OCI-LY3 (cell line): Measurements from ENCODE around the gene HTT.

Experiments used
- H2AFZ ChIP-seq: fragments of 200-600, 300-600 bp; shearing (Covaris generic); 2 replicates; pipeline ENCODE4 v1.6.0; 2014; ENCODE audit warnings: antibody characterized with exemption, low read depth, low read length
- H3K27ac ChIP-seq: fragments of 200-600, 300-600 bp; sonication (generic); 2 replicates; pipeline ENCODE4 v1.5.1; 2014; ENCODE audit warnings: mild to moderate bottlenecking, low read length, moderate library complexity, mixed read lengths
- H3K27me3 ChIP-seq: fragments of 200-600, 300-600 bp; sonication (generic); 2 replicates; pipeline ENCODE4 v1.6.1; 2014; ENCODE audit warnings: low read depth, low read length, mixed read lengths
- H3K36me3 ChIP-seq: fragments of 200-600, 300-600 bp; sonication (generic); replicated peaks from 2 replicates; pipeline ENCODE3; 2014; ENCODE audit warnings: low read depth, low read length, mixed read lengths
- H3K4me1 ChIP-seq: fragments of 300-600, 200-600 bp; sonication (generic); 2 replicates; pipeline ENCODE4 v1.6.1; 2014; ENCODE audit warnings: low read length, mixed read lengths
- H3K4me2 ChIP-seq: fragments of 200-600, 300-600 bp; sonication (generic); 2 replicates; pipeline ENCODE4 v1.6.1; 2014; ENCODE audit warnings: low read length, mixed read lengths
- H3K4me3 ChIP-seq: fragments of 300-600, 200-600 bp; sonication (generic); 2 replicates; pipeline ENCODE4 v1.5.1; 2014; ENCODE audit warnings: antibody characterized with exemption, mild to moderate bottlenecking, low read length, moderate library complexity
- H3K79me2 ChIP-seq: fragments of 300-600, 200-600 bp; shearing (Covaris generic); 2 replicates; pipeline ENCODE4 v1.6.1; 2014; ENCODE audit warnings: mild to moderate bottlenecking, low read length, mixed read lengths
- H3K9ac ChIP-seq: fragments of 300-600, 200-600 bp; shearing (Covaris generic); 2 replicates; pipeline ENCODE4 v1.6.0; 2014; ENCODE audit warnings: mild to moderate bottlenecking, low read length, moderate library complexity
- H3K9me3 ChIP-seq: fragments of 200-600, 300-600 bp; shearing (Covaris generic); 2 replicates; pipeline ENCODE4 v1.6.1; 2014; ENCODE audit warnings: low read length, mixed read lengths; ENCODE audit not compliant: insufficient read depth
- H4K20me1 ChIP-seq: fragments of 200-600, 300-600 bp; sonication (generic); 2 replicates; pipeline ENCODE4 v1.6.1; 2016; ENCODE audit warnings: low read length, mixed read lengths; ENCODE audit not compliant: insufficient read depth
- EZH2phosphoT487 ChIP-seq: fragments of 200-600 bp; shearing (Covaris generic); IDR thresholded peaks from 2 replicates; pipeline ENCODE4 v1.6.1; 2018; ENCODE audit warnings: antibody characterized with exemption, mixed run types, low read depth
- TF ChIP-seq, protein P1 (sequence below): fragments of 200-600, 300-600 bp; sonication (generic); IDR thresholded peaks from 2 replicates; pipeline ENCODE4 v1.5.1; 2014; ENCODE audit warnings: antibody characterized with exemption, low read length, low read depth

HTT gene

DNA sequence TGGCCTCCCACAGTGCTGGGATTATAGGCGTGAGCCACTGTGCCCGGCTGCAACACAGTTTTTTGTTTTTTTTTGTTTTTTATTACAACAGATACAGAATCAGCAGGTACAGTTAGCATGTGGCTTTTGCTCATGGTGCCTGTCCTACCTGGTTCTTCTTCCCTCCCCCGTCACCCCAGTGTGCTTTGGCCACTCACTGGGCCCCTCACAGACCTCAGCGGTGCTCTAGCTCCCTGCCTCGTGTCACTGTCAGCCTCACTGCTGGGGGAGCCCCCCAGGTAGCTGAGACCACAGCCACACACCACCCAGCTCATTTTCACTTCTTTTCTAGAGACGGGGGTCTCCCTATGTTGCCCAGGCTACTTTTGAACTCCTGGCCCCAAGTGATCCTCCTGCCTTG is 38.8 kb upstream of the HTT start:
- Histone ChIP-seq H3K4me1 (peaks cover 50% of the 10 kb centered on the region), H2AFZ (peak overlapping the region; percentile 67; the same call in 1 of the 2 replicates), H3K9ac (peak overlapping the region; percentile 23; the same call in 1 of the 2 replicates), H3K27ac (no peak overlapping the region), H3K4me2 (peak overlapping the region; percentile 78), H3K9me3 (no peaks in the 10 kb centered on the region), H4K20me1 (no peaks in the 10 kb centered on the region), H3K27me3 (peaks cover 47% of the 10 kb centered on the region), H3K36me3 (no peaks in the 10 kb centered on the region), H3K4me3 (peak overlapping the region; percentile 65), H3K79me2 (no peaks in the 10 kb centered on the region)
- no peak for TF ChIP-seq EZH2phosphoT487
- TF ChIP-seq, protein P1, sequence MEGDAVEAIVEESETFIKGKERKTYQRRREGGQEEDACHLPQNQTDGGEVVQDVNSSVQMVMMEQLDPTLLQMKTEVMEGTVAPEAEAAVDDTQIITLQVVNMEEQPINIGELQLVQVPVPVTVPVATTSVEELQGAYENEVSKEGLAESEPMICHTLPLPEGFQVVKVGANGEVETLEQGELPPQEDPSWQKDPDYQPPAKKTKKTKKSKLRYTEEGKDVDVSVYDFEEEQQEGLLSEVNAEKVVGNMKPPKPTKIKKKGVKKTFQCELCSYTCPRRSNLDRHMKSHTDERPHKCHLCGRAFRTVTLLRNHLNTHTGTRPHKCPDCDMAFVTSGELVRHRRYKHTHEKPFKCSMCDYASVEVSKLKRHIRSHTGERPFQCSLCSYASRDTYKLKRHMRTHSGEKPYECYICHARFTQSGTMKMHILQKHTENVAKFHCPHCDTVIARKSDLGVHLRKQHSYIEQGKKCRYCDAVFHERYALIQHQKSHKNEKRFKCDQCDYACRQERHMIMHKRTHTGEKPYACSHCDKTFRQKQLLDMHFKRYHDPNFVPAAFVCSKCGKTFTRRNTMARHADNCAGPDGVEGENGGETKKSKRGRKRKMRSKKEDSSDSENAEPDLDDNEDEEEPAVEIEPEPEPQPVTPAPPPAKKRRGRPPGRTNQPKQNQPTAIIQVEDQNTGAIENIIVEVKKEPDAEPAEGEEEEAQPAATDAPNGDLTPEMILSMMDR = no peak

DNA sequence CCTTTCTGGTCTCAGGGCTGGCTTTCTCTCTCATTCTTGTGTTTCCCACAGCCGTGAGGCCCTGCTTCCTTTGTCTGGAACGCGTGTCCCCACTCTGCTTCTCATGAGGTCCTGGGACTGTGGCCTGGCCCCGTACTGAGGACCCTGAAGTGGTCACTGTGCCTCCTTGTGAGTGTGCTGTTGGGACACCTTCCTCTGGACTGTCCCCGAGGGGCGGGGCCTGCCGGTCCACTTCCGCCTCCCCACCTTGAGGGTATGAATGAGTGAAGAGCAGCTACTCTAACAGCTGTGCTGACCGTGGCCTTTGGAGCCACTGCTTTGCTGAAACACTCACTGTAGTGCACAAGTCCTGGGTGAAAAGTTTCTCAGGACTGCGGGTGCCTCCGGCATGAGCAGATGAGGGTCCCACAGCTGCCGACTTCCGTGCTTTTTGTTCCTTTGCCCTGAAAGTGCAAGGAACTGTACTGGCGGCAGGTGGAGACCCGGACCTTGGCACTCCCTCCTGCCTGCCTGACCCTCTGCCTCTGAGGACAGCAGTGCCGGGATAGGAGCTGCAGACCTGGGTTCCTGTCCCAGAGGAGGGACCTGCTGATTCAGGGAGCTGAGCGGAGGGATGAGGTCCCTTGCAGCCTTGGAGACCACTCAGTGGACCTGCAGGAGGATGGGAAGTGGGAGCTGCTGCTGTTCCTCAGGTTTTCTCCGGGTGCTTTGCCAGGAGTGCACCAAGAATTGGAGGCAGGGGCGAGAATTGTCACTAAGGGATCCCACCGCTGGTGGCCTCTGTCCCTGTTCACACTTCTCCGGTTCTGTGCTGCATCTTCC is 38.1 kb upstream of the HTT start:
- H3K79me2 ChIP-seq = no peaks in the 10 kb centered on the region
- no peak for TF ChIP-seq EZH2phosphoT487
- TF ChIP-seq, protein P1 = no peak
- H3K36me3 ChIP-seq = no peaks in the 10 kb centered on the region
- H3K9ac ChIP-seq = peak overlapping the region; percentile 23; the same call in 1 of the 2 replicates
- no peaks in the 10 kb centered on the region for H3K9me3 ChIP-seq
- H2AFZ ChIP-seq = peak overlapping the region; percentile 67
- no peaks in the 10 kb centered on the region for H4K20me1 ChIP-seq
- peaks cover 43% of the 10 kb centered on the region for H3K27me3 ChIP-seq
- H3K27ac ChIP-seq = no peak overlapping the region
- peaks cover 56% of the 10 kb centered on the region for H3K4me1 ChIP-seq
- peak overlapping the region; percentile 78 for H3K4me2 ChIP-seq
- H3K4me3 ChIP-seq = peak overlapping the region; percentile 65

DNA sequence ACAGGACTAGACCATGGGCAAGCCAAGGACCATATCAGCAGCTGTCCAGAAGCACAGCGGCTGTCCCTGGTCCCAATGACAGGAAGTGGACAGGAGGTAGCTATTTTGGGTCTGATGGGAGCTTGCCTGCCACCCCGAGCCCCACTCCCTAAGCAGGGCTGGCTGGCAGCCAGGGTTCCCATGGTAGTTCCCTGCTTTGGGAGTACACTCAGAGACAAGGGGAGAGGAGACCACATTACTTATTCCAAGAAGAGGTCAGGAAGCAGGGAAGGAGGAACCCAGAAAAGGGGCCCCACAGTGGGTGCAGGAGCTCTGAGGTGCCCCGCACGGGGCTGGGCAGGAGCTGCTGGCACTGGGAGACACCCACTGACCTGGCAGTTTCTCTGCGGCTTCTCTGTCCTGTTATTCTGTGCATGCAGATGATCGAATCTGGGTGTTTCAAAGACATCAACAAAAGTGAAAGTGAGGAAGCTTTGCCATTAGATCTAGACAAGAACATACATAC is 36.5 kb upstream of the HTT start:
- H2AFZ ChIP-seq = no peak overlapping the region

More for the DNA sequence above, 36.5 kb upstream of the HTT start:
- Histone ChIP-seq H3K79me2 (no peaks in the 10 kb centered on the region), H3K36me3 (no peaks in the 10 kb centered on the region), H4K20me1 (no peaks in the 10 kb centered on the region), H3K4me3 (peak overlapping the region; percentile 74), H3K9ac (peak overlapping the region; percentile 38), H3K4me1 (peaks cover 62% of the 10 kb centered on the region), H3K4me2 (peak overlapping the region; percentile 78), H3K27me3 (peaks cover 43% of the 10 kb centered on the region), H3K27ac (no peak overlapping the region), H3K9me3 (no peaks in the 10 kb centered on the region)
- TF ChIP-seq, protein P1 = no peak
- no peak for TF ChIP-seq EZH2phosphoT487
